ENCODE results near the gene SLC7A9.
"Not testable (repeated sequence)": the region's sequence is repeated elsewhere in the genome, so short reads cannot be mapped to it uniquely, and the experiment has no call there.

The SLC7A9 gene

GRCh38 chr19:32810452-32810851, 59.1 kb downstream of the SLC7A9 start:
- no peak overlapping the region for H3K4me3 ChIP-seq (ENCODE audit: low read length in 2 of 2)
- H3K36me3 ChIP-seq (ENCODE audit: control insufficient read depth in 2 of 2, insufficient read depth in 2 of 2, low read length in 2 of 2): no peaks in the 10 kb centered on the region
- no peaks in the 10 kb centered on the region for H3K9me3 ChIP-seq (ENCODE audit: control insufficient read depth in 2 of 2, low read length in 2 of 2)
- no peaks in the 10 kb centered on the region for H3K4me1 ChIP-seq (ENCODE audit: control insufficient read depth in 2 of 2, insufficient read depth in 2 of 2, low read length in 2 of 2)
- no peak overlapping the region for H3K9ac ChIP-seq (ENCODE audit: low read depth in 1 of 2, low read length in 2 of 2)
- no peaks in the 10 kb centered on the region for H3K27me3 ChIP-seq (ENCODE audit: control insufficient read depth in 2 of 2, insufficient read depth in 2 of 2, low read length in 2 of 2)
- H3K27ac ChIP-seq (ENCODE audit: low read depth in 2 of 2, low read length in 2 of 2): no peak overlapping the region

- H3K27me3 ChIP-seq (ENCODE audit: control insufficient read depth in 2 of 2, insufficient read depth in 2 of 2, low read length in 2 of 2): no peaks in the 10 kb centered on the region
- H3K4me1 ChIP-seq (ENCODE audit: control insufficient read depth in 2 of 2, insufficient read depth in 2 of 2, low read length in 2 of 2): no peaks in the 10 kb centered on the region
- no peak overlapping the region for H3K9ac ChIP-seq (ENCODE audit: low read depth in 1 of 2, low read length in 2 of 2)
- H3K27ac ChIP-seq (ENCODE audit: low read depth in 2 of 2, low read length in 2 of 2): no peak overlapping the region
- H3K4me3 ChIP-seq (ENCODE audit: low read length in 2 of 2): no peak overlapping the region
- no peaks in the 10 kb centered on the region for H3K36me3 ChIP-seq (ENCODE audit: control insufficient read depth in 2 of 2, insufficient read depth in 2 of 2, low read length in 2 of 2)
- no peaks in the 10 kb centered on the region for H3K9me3 ChIP-seq (ENCODE audit: control insufficient read depth in 2 of 2, low read length in 2 of 2)
These were observed 59.8 kb downstream of the SLC7A9 start for GRCh38 chr19:32809754-32810153.

- H3K4me3 ChIP-seq (ENCODE audit: low read length in 2 of 2): no peak overlapping the region
- no peaks in the 10 kb centered on the region for H3K36me3 ChIP-seq (ENCODE audit: control insufficient read depth in 2 of 2, insufficient read depth in 2 of 2, low read length in 2 of 2)
- no peak overlapping the region for H3K27ac ChIP-seq (ENCODE audit: low read depth in 2 of 2, low read length in 2 of 2)
- no peaks in the 10 kb centered on the region for H3K27me3 ChIP-seq (ENCODE audit: control insufficient read depth in 2 of 2, insufficient read depth in 2 of 2, low read length in 2 of 2)
- no peak overlapping the region for H3K9ac ChIP-seq (ENCODE audit: low read depth in 1 of 2, low read length in 2 of 2)
- H3K4me1 ChIP-seq (ENCODE audit: control insufficient read depth in 2 of 2, insufficient read depth in 2 of 2, low read length in 2 of 2): no peaks in the 10 kb centered on the region
- no peaks in the 10 kb centered on the region for H3K9me3 ChIP-seq (ENCODE audit: control insufficient read depth in 2 of 2, low read length in 2 of 2)
These were observed 60.3 kb downstream of the SLC7A9 start for GRCh38 chr19:32809254-32809653.

- Histone ChIP-seq H3K36me3 (ENCODE audit: control insufficient read depth in 2 of 2, insufficient read depth in 2 of 2, low read length in 2 of 2) (no peaks in the 10 kb centered on the region), H3K4me3 (ENCODE audit: low read length in 2 of 2) (no peak overlapping the region), H3K27me3 (ENCODE audit: control insufficient read depth in 2 of 2, insufficient read depth in 2 of 2, low read length in 2 of 2) (no peaks in the 10 kb centered on the region), H3K9me3 (ENCODE audit: control insufficient read depth in 2 of 2, low read length in 2 of 2) (no peaks in the 10 kb centered on the region), H3K4me1 (ENCODE audit: control insufficient read depth in 2 of 2, insufficient read depth in 2 of 2, low read length in 2 of 2) (no peaks in the 10 kb centered on the region), H3K9ac (ENCODE audit: low read depth in 1 of 2, low read length in 2 of 2) (no peak overlapping the region), H3K27ac (ENCODE audit: low read depth in 2 of 2, low read length in 2 of 2) (no peak overlapping the region)
These were observed 61.3 kb downstream of the SLC7A9 start for GRCh38 chr19:32808236-32808635.

- Histone ChIP-seq H3K4me1 (ENCODE audit: control insufficient read depth in 2 of 2, insufficient read depth in 2 of 2, low read length in 2 of 2) (no peaks in the 10 kb centered on the region), H3K36me3 (ENCODE audit: control insufficient read depth in 2 of 2, insufficient read depth in 2 of 2, low read length in 2 of 2) (no peaks in the 10 kb centered on the region), H3K4me3 (ENCODE audit: low read length in 2 of 2) (no peak overlapping the region), H3K27me3 (ENCODE audit: control insufficient read depth in 2 of 2, insufficient read depth in 2 of 2, low read length in 2 of 2) (peaks cover 0 to 2% of the 10 kb centered on the region in 2 donors), H3K9me3 (ENCODE audit: control insufficient read depth in 2 of 2, low read length in 2 of 2) (no peaks in the 10 kb centered on the region), H3K9ac (ENCODE audit: low read depth in 1 of 2, low read length in 2 of 2) (no peak overlapping the region), H3K27ac (ENCODE audit: low read depth in 2 of 2, low read length in 2 of 2) (no peak overlapping the region)
These were observed 66.7 kb downstream of the SLC7A9 start for GRCh38 chr19:32802840-32803239.

- Histone ChIP-seq H3K4me3 (ENCODE audit: low read length in 2 of 2) (no peak overlapping the region), H3K9me3 (ENCODE audit: control insufficient read depth in 2 of 2, low read length in 2 of 2) (no peaks in the 10 kb centered on the region), H3K9ac (ENCODE audit: low read depth in 1 of 2, low read length in 2 of 2) (no peak overlapping the region), H3K27ac (ENCODE audit: low read depth in 2 of 2, low read length in 2 of 2) (no peak overlapping the region), H3K36me3 (ENCODE audit: control insufficient read depth in 2 of 2, insufficient read depth in 2 of 2, low read length in 2 of 2) (no peaks in the 10 kb centered on the region), H3K4me1 (ENCODE audit: control insufficient read depth in 2 of 2, insufficient read depth in 2 of 2, low read length in 2 of 2) (no peaks in the 10 kb centered on the region), H3K27me3 (ENCODE audit: control insufficient read depth in 2 of 2, insufficient read depth in 2 of 2, low read length in 2 of 2) (peaks cover 0 to 2% of the 10 kb centered on the region in 2 donors)
These were observed 68.8 kb downstream of the SLC7A9 start for GRCh38 chr19:32800754-32801153.

- no peaks in the 10 kb centered on the region for H3K36me3 ChIP-seq (ENCODE audit: control insufficient read depth in 2 of 2, insufficient read depth in 2 of 2, low read length in 2 of 2)
- H3K4me3 ChIP-seq (ENCODE audit: low read length in 2 of 2): no peak overlapping the region
- H3K4me1 ChIP-seq (ENCODE audit: control insufficient read depth in 2 of 2, insufficient read depth in 2 of 2, low read length in 2 of 2): no peaks in the 10 kb centered on the region
- H3K9me3 ChIP-seq (ENCODE audit: control insufficient read depth in 2 of 2, low read length in 2 of 2): no peaks in the 10 kb centered on the region
- peaks cover 0 to 2% of the 10 kb centered on the region in 2 donors for H3K27me3 ChIP-seq (ENCODE audit: control insufficient read depth in 2 of 2, insufficient read depth in 2 of 2, low read length in 2 of 2)
- no peak overlapping the region for H3K9ac ChIP-seq (ENCODE audit: low read depth in 1 of 2, low read length in 2 of 2)
- H3K27ac ChIP-seq (ENCODE audit: low read depth in 2 of 2, low read length in 2 of 2): no peak overlapping the region
These were observed 69.4 kb downstream of the SLC7A9 start for GRCh38 chr19:32800191-32800590.

GRCh38 chr19:32798201-32798600, 71.4 kb downstream of the SLC7A9 start:
- peaks cover 0 to 2% of the 10 kb centered on the region in 2 donors for H3K27me3 ChIP-seq (ENCODE audit: control insufficient read depth in 2 of 2, insufficient read depth in 2 of 2, low read length in 2 of 2)
- H3K9ac ChIP-seq (ENCODE audit: low read depth in 1 of 2, low read length in 2 of 2): no peak overlapping the region
- no peaks in the 10 kb centered on the region for H3K36me3 ChIP-seq (ENCODE audit: control insufficient read depth in 2 of 2, insufficient read depth in 2 of 2, low read length in 2 of 2)

GRCh38 chr19:32789429-32789828, 80.1 kb downstream of the SLC7A9 start:
- Histone ChIP-seq H3K4me3 (ENCODE audit: low read length in 2 of 2) (no peak overlapping the region), H3K27ac (ENCODE audit: low read depth in 2 of 2, low read length in 2 of 2) (no peak overlapping the region), H3K9me3 (ENCODE audit: control insufficient read depth in 2 of 2, low read length in 2 of 2) (no peaks in the 10 kb centered on the region), H3K9ac (ENCODE audit: low read depth in 1 of 2, low read length in 2 of 2) (no peak overlapping the region), H3K27me3 (ENCODE audit: control insufficient read depth in 2 of 2, insufficient read depth in 2 of 2, low read length in 2 of 2) (no peaks in the 10 kb centered on the region), H3K36me3 (ENCODE audit: control insufficient read depth in 2 of 2, insufficient read depth in 2 of 2, low read length in 2 of 2) (no peaks in the 10 kb centered on the region), H3K4me1 (ENCODE audit: control insufficient read depth in 2 of 2, insufficient read depth in 2 of 2, low read length in 2 of 2) (no peaks in the 10 kb centered on the region)

More at GRCh38 chr19:32798201-32798600, 71.4 kb downstream of the SLC7A9 start:
- no peaks in the 10 kb centered on the region for H3K9me3 ChIP-seq (ENCODE audit: control insufficient read depth in 2 of 2, low read length in 2 of 2)
- no peaks in the 10 kb centered on the region for H3K4me1 ChIP-seq (ENCODE audit: control insufficient read depth in 2 of 2, insufficient read depth in 2 of 2, low read length in 2 of 2)
- H3K4me3 ChIP-seq (ENCODE audit: low read length in 2 of 2): no peak overlapping the region
- no peak overlapping the region for H3K27ac ChIP-seq (ENCODE audit: low read depth in 2 of 2, low read length in 2 of 2)

- not testable (repeated sequence) for H3K4me3 ChIP-seq (ENCODE audit: low read length in 2 of 2); H3K36me3 ChIP-seq (ENCODE audit: control insufficient read depth in 2 of 2, insufficient read depth in 2 of 2, low read length in 2 of 2); H3K9me3 ChIP-seq (ENCODE audit: control insufficient read depth in 2 of 2, low read length in 2 of 2); H3K27ac ChIP-seq (ENCODE audit: low read depth in 2 of 2, low read length in 2 of 2); H3K9ac ChIP-seq (ENCODE audit: low read depth in 1 of 2, low read length in 2 of 2); H3K4me1 ChIP-seq (ENCODE audit: control insufficient read depth in 2 of 2, insufficient read depth in 2 of 2, low read length in 2 of 2); H3K27me3 ChIP-seq (ENCODE audit: control insufficient read depth in 2 of 2, insufficient read depth in 2 of 2, low read length in 2 of 2)
These were observed 81.7 kb downstream of the SLC7A9 start for GRCh38 chr19:32787895-32788294.

- H3K36me3 ChIP-seq (ENCODE audit: control insufficient read depth in 2 of 2, insufficient read depth in 2 of 2, low read length in 2 of 2); H3K9me3 ChIP-seq (ENCODE audit: control insufficient read depth in 2 of 2, low read length in 2 of 2); H3K4me1 ChIP-seq (ENCODE audit: control insufficient read depth in 2 of 2, insufficient read depth in 2 of 2, low read length in 2 of 2); H3K27ac ChIP-seq (ENCODE audit: low read depth in 2 of 2, low read length in 2 of 2); H3K27me3 ChIP-seq (ENCODE audit: control insufficient read depth in 2 of 2, insufficient read depth in 2 of 2, low read length in 2 of 2); H3K9ac ChIP-seq (ENCODE audit: low read depth in 1 of 2, low read length in 2 of 2); H3K4me3 ChIP-seq (ENCODE audit: low read length in 2 of 2): not testable (repeated sequence)
These were observed 82.3 kb downstream of the SLC7A9 start for GRCh38 chr19:32787161-32787813.
